ENCODE results near the gene NEUROG1.

Gene NEUROG1

GRCh38 chr5:135505973-135506372 lies 29.8 kb downstream of the NEUROG1 start:
- TF ChIP-seq FOXK2 (IDR thresholded peaks at IDR 0.05) (no peak), FOXA1 (IDR thresholded peaks at IDR 0.05) (no peak), HDGF (IDR thresholded peaks at IDR 0.05; ENCODE audit: borderline replicate concordance) (no peak), CTBP1 (IDR thresholded peaks at IDR 0.05; ENCODE audit: borderline replicate concordance) (no peak), LEF1 (IDR thresholded peaks at IDR 0.05; ENCODE audit: borderline replicate concordance) (no peak), NFRKB (IDR thresholded peaks at IDR 0.05) (no peak), ELF4 (IDR thresholded peaks at IDR 0.05) (no peak), FOXM1 (IDR thresholded peaks at IDR 0.05; ENCODE audit: borderline replicate concordance) (no peak), SUZ12 (IDR thresholded peaks at IDR 0.05) (no peak), ARNT (IDR thresholded peaks at IDR 0.05) (no peak), L3MBTL2 (conservative IDR thresholded peaks at IDR 0.05) (no peak), SP1 (IDR thresholded peaks at IDR 0.05) (no peak), ZNF384 (IDR thresholded peaks at IDR 0.05) (no peak), PKNOX1 (IDR thresholded peaks at IDR 0.05) (no peak), TARDBP (IDR thresholded peaks at IDR 0.05) (no peak), BHLHE40 (IDR thresholded peaks at IDR 0.05; ENCODE audit: borderline replicate concordance) (no peak)
- ChIA-PET CTCF (no interaction called here), POLR2A (no interaction called here)
- no peak for DNase-seq (ENCODE audit: extremely low spot score)

- TF ChIP-seq FOXK2 (IDR thresholded peaks at IDR 0.05) (no peak), ELF4 (IDR thresholded peaks at IDR 0.05) (no peak), SUZ12 (IDR thresholded peaks at IDR 0.05) (no peak), ARNT (IDR thresholded peaks at IDR 0.05) (no peak), TARDBP (IDR thresholded peaks at IDR 0.05) (no peak), BHLHE40 (IDR thresholded peaks at IDR 0.05; ENCODE audit: borderline replicate concordance) (no peak), HDGF (IDR thresholded peaks at IDR 0.05; ENCODE audit: borderline replicate concordance) (no peak)
- DNase-seq (ENCODE audit: extremely low spot score), result no peak
- POLR2A ChIA-PET, result no interaction called here
- CTCF ChIA-PET, result interaction anchor here (1.3 kb wide), 1 partner anchor 38 kb away, joined by 3 read pairs; no protein-coding TSS in a partner anchor
These were observed 31.4 kb downstream of the NEUROG1 start for GRCh38 chr5:135504376-135504775.

GRCh38 chr5:135503871-135504270 lies 31.9 kb downstream of the NEUROG1 start:
- POLR2A ChIA-PET, result interaction anchor here (1.6 kb wide), 1 partner anchor 12 kb away, joined by 3 read pairs; no protein-coding TSS in a partner anchor
- no peak for TF ChIP-seq BHLHE40 (IDR thresholded peaks at IDR 0.05; ENCODE audit: borderline replicate concordance)
- no peak for TF ChIP-seq NFRKB (IDR thresholded peaks at IDR 0.05)
- no peak for TF ChIP-seq SP1 (IDR thresholded peaks at IDR 0.05)
- CTCF ChIA-PET, result interaction anchor here (0.7 to 1.3 kb wide), 2 partner anchors 38 to 644 kb away, joined by 3 read pairs; no protein-coding TSS in a partner anchor
- no peak for DNase-seq (ENCODE audit: extremely low spot score)

GRCh38 chr5:135502836-135503520 lies 32.8 kb downstream of the NEUROG1 start:
- ChIA-PET POLR2A (interaction anchor here (1.6 kb wide), 1 partner anchor 11 kb away, joined by 3 read pairs; no protein-coding TSS in a partner anchor), CTCF (interaction anchor here (0.6 to 1.9 kb wide), 3 partner anchors 37 to 1792 kb away, joined by 3 to 6 read pairs (median 3); no protein-coding TSS in a partner anchor)
- no peak for DNase-seq (ENCODE audit: extremely low spot score)
- TF ChIP-seq HDGF (IDR thresholded peaks at IDR 0.05; ENCODE audit: borderline replicate concordance) (no peak), ZNF384 (IDR thresholded peaks at IDR 0.05) (no peak), BHLHE40 (IDR thresholded peaks at IDR 0.05; ENCODE audit: borderline replicate concordance) (no peak), CTBP1 (IDR thresholded peaks at IDR 0.05; ENCODE audit: borderline replicate concordance) (no peak), L3MBTL2 (conservative IDR thresholded peaks at IDR 0.05) (no peak), ELF4 (IDR thresholded peaks at IDR 0.05) (no peak), NFRKB (IDR thresholded peaks at IDR 0.05) (no peak), LEF1 (IDR thresholded peaks at IDR 0.05; ENCODE audit: borderline replicate concordance) (no peak), FOXK2 (IDR thresholded peaks at IDR 0.05) (no peak)

- ChIA-PET POLR2A (no interaction called here), CTCF (interaction anchor here (0.6 to 1.9 kb wide), 2 partner anchors 36 to 1793 kb away, joined by 3 to 6 read pairs; no protein-coding TSS in a partner anchor)
- DNase-seq (ENCODE audit: extremely low spot score), result no peak
- TF ChIP-seq PKNOX1 (IDR thresholded peaks at IDR 0.05) (no peak), FOXK2 (IDR thresholded peaks at IDR 0.05) (no peak), SUZ12 (IDR thresholded peaks at IDR 0.05) (no peak), ARNT (IDR thresholded peaks at IDR 0.05) (no peak)
These were observed 33.8 kb downstream of the NEUROG1 start for GRCh38 chr5:135501965-135502364.

- ChIA-PET POLR2A (interaction anchor here (1.2 kb wide), 1 partner anchor 8 kb away, joined by 4 read pairs; no protein-coding TSS in a partner anchor), CTCF (no interaction called here)
- TF ChIP-seq PKNOX1 (IDR thresholded peaks at IDR 0.05) (no peak), TARDBP (IDR thresholded peaks at IDR 0.05) (no peak), NFRKB (IDR thresholded peaks at IDR 0.05) (no peak), ARNT (IDR thresholded peaks at IDR 0.05) (no peak), BHLHE40 (IDR thresholded peaks at IDR 0.05; ENCODE audit: borderline replicate concordance) (no peak), SUZ12 (IDR thresholded peaks at IDR 0.05) (no peak), FOXA1 (IDR thresholded peaks at IDR 0.05) (no peak), ZNF384 (IDR thresholded peaks at IDR 0.05) (no peak), L3MBTL2 (conservative IDR thresholded peaks at IDR 0.05) (no peak), FOXM1 (IDR thresholded peaks at IDR 0.05; ENCODE audit: borderline replicate concordance) (no peak), ELF4 (IDR thresholded peaks at IDR 0.05) (no peak), FOXK2 (IDR thresholded peaks at IDR 0.05) (no peak), HDGF (IDR thresholded peaks at IDR 0.05; ENCODE audit: borderline replicate concordance) (no peak), LEF1 (IDR thresholded peaks at IDR 0.05; ENCODE audit: borderline replicate concordance) (no peak)
- DNase-seq (ENCODE audit: extremely low spot score), result no peak
These were observed 37.1 kb downstream of the NEUROG1 start for GRCh38 chr5:135498637-135498995.
